GM12878 (cell line): ENCODE results near the gene KAZN. TPM values are rescaled to one million over a fixed set of nuclear protein-coding genes. Genes with fewer than 3 reads are reported as not detected.

Experiments
- ATAC-seq: fragments of 200-7000 bp; cut with Tn5 transposase; 3 replicates; pipeline ENCODE4 v1.9.1; 2020; ENCODE audit warnings: mild to moderate bottlenecking, moderate library complexity
- BruUV-seq: library from RNA; stranded (reverse); fragments of 400-500 nt; replicated peaks from 2 replicates; lab custom pipeline; 2021; lab: Mats Ljungman, UMichigan
- CTCF ChIA-PET: fragments of 300-600 bp; sonication (Branson Sonifier 250); formaldehyde crosslinking; extraction: SDS; loops from one replicate; lab custom pipeline; 2021; ENCODE audit warnings: inconsistent platforms; lab: Yijun Ruan, JAX
- POLR2A ChIA-PET: fragments of 350-600 bp; formaldehyde crosslinking; extraction: SDS; loops from one replicate; lab custom pipeline; 2021; ENCODE audit warnings: inconsistent platforms; lab: Charles Lee
- RAD21 ChIA-PET: fragments of 300-600 bp; sonication (Branson Sonifier 250); formaldehyde crosslinking; loops from one replicate; lab custom pipeline; 2023; ENCODE audit warnings: antibody characterized with exemption; ENCODE audit not compliant: unreplicated experiment; lab: Charles Lee
- SMC1A ChIA-PET: fragments of 300-600 bp; sonication (Branson Sonifier 250); formaldehyde crosslinking; loops from one replicate; lab custom pipeline; 2023; ENCODE audit not compliant: unreplicated experiment, uncharacterized antibody; lab: Charles Lee
- DNase-seq: peaks from one replicate; pipeline ENCODE4 v3.0.0-alpha.2; 2011; ENCODE audit warnings: low read depth, low spot score
- FAIRE-seq: peaks from 3 replicates; lab custom pipeline; 2011; peaks lifted over from hg19 to GRCh38; lab: Jason Lieb, UNC
- H2AFZ ChIP-seq: 2 replicates; pipeline ENCODE4 v1.6.0; 2011; ENCODE audit warnings: low read depth, low read length, control low read depth; ENCODE audit not compliant: control insufficient read depth
- H3K27ac ChIP-seq: 2 replicates; pipeline ENCODE4 v1.5.1; 2011; ENCODE audit warnings: control low read depth; ENCODE audit not compliant: control insufficient read depth, insufficient read depth
- H3K27me3 ChIP-seq, 2 experiments: replicated peaks in 1 of 2; 2 replicates each; pipeline versions ENCODE4 v1.6.0 to v1.6.1; 2011; ENCODE audit warnings: low read length in 1 of 2; ENCODE audit not compliant: control insufficient read depth in 2 of 2, insufficient read depth in 2 of 2
- H3K36me3 ChIP-seq, 2 experiments: 2 replicates each; pipeline ENCODE4 v1.5.1; 2011; ENCODE audit warnings: low read length in 1 of 2; ENCODE audit not compliant: control insufficient read depth in 2 of 2, insufficient read depth in 2 of 2
- H3K4me1 ChIP-seq: 2 replicates; pipeline ENCODE4 v1.6.1; 2011; ENCODE audit warnings: mild to moderate bottlenecking, low read length, moderate library complexity, mixed read lengths; ENCODE audit not compliant: control insufficient read depth, insufficient read depth
- H3K4me2 ChIP-seq: 2 replicates; pipeline ENCODE4 v1.6.0; 2011; ENCODE audit warnings: control low read depth; ENCODE audit not compliant: control insufficient read depth, insufficient read depth
- H3K4me3 ChIP-seq: fragments of 200-600 bp; sonication (generic); 2 replicates; pipeline ENCODE4 v1.5.1; 2016
- H3K79me2 ChIP-seq: 2 replicates; pipeline ENCODE4 v1.6.0; 2011; ENCODE audit warnings: low read length; ENCODE audit not compliant: control insufficient read depth, insufficient read depth
- H3K9ac ChIP-seq: 2 replicates; pipeline ENCODE4 v1.8.0; 2011; ENCODE audit warnings: low read length, control low read depth, mixed read lengths; ENCODE audit not compliant: control insufficient read depth, insufficient read depth
- H3K9me3 ChIP-seq: replicated peaks from 3 replicates; pipeline ENCODE4 v1.5.1; 2011; ENCODE audit warnings: mild to moderate bottlenecking, low read length; ENCODE audit not compliant: control insufficient read depth, insufficient read depth
- H4K20me1 ChIP-seq: 2 replicates; pipeline ENCODE4 v1.6.0; 2011; ENCODE audit not compliant: control insufficient read depth, insufficient read depth
- ASH2L ChIP-seq: fragments of 300-600, 200-600 bp; sonication (generic); IDR thresholded peaks from 2 replicates; pipeline ENCODE4 v1.6.1; 2017; ENCODE audit warnings: low read depth, mild to moderate bottlenecking, borderline replicate concordance
- CHD4 ChIP-seq: fragments of 200-600 bp; sonication (generic); IDR thresholded peaks from 2 replicates; pipeline ENCODE4 v1.6.1; 2016; ENCODE audit warnings: mild to moderate bottlenecking
- SIN3A ChIP-seq: IDR thresholded peaks from 2 replicates; pipeline ENCODE4 v1.6.1; 2012; ENCODE audit warnings: low read depth, low read length, improper control_type of control experiment
- SRF ChIP-seq, 2 experiments: IDR thresholded peaks; 2 replicates each; pipeline ENCODE4 v1.6.1; 2011; ENCODE audit warnings: low read depth in 2 of 2, low read length in 2 of 2, mild to moderate bottlenecking in 1 of 2, moderate library complexity in 1 of 2
- ZBED1 ChIP-seq: IDR thresholded peaks from 2 replicates; pipeline ENCODE4 v1.6.1; 2016; ENCODE audit warnings: borderline replicate concordance
- ZNF207 ChIP-seq: fragments of 450-650 bp; IDR thresholded peaks from 2 replicates; pipeline ENCODE4 v1.6.1; 2014; ENCODE audit warnings: antibody characterized with exemption, mild to moderate bottlenecking, borderline replicate concordance
- ZNF217 ChIP-seq: fragments of 450-650 bp; IDR thresholded peaks from 2 replicates; pipeline ENCODE4 v1.6.1; 2017; ENCODE audit warnings: antibody characterized with exemption, mild to moderate bottlenecking
- WGBS: methylation state at CpG from one replicate; pipeline ENCODE4 v1.1.6; 2016; ENCODE audit warnings: low lambda C conversion rate; ENCODE audit not compliant: insufficient replicate concordance, insufficient coverage; ENCODE audit errors: missing lambda C conversion rate; 5-methylcytosine and 5-hydroxymethylcytosine counted together
- in situ Hi-C: fragments of 300-500 bp; cut with MboI; formaldehyde crosslinking; loops from 9 replicates; pipeline ENCODE4 v1.14.3; 2018; ENCODE audit warnings: mixed read lengths
- intact Hi-C: fragments of 100-400 bp; cut with micrococcal nuclease; formaldehyde crosslinking; loops from one replicate; pipeline ENCODE4 v1.14.2; 2022; ENCODE audit not compliant: unreplicated experiment
- polyA plus RNA-seq, 11 experiments: library from polyadenylated mRNA; depleted of rRNA in 4 of 11; unstranded in 6 of 11; stranded (reverse) in 5 of 11; fragments of >200 nt; fragmentation: Nextera tagmentation in 4 of 11; fragmentation: Illumina TruSeq in 1 of 11; extraction: Ambion mirVana in 4 of 11; extraction: Trizol in 1 of 11; gene quantifications; 1 replicate in 1 of 11; 2 replicates in 10 of 11; pipeline versions ENCODE4 v1.2.1 to v1.2.3, GENCODE V29; 2011 to 2016; ENCODE audit warnings: inconsistent platforms in 2 of 11, missing spikeins in 2 of 11, low read depth in 1 of 11
- total RNA-seq, 4 experiments: library from RNA; depleted of rRNA in 3 of 4; stranded (reverse); fragments of >200 nt in 3 of 4; fragmentation: Illumina TruSeq in 1 of 4; extraction: Trizol in 1 of 4; gene quantifications; 2 replicates each; pipeline versions ENCODE4 v1.2.1 to v1.2.3, GENCODE V29; 2013 to 2021
- TF ChIP-seq, protein P1 (sequence below): IDR thresholded peaks from 2 replicates; pipeline ENCODE4 v1.6.1; 2012; ENCODE audit warnings: low read depth, low read length, improper control_type of control experiment
- TF ChIP-seq, protein P2 (sequence below): fragments of 150-350 bp; IDR thresholded peaks from 2 replicates; pipeline ENCODE4 v1.6.1; 2014; ENCODE audit warnings: mild to moderate bottlenecking, low read depth, low read length

The KAZN gene
- total and polyA plus RNA-seq, 10 of the 15 experiments (the other 5 are each of a cell fraction or from before 2014, with no cell fraction given) = 0.72 to 4.0 (median 1.2) TPM

DNA sequence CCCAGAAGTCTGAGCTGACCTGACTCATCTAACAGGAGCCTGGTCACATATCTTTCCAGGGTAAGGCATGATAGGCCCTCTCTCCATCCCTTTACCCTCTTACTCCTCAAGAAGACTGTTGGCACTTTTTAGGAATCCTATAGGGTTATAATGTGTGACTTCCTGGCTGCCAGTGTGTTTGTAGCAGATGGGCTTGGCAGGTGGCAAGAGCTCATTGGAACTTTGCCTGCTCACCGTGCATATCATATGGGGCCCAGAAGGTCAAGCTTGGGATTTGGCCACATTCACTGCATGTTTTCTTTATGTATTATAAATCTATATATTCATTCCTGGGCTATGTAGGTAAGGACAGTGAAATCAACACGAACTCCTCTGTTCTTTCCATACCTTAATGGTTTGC, 5.2 kb downstream of the KAZN start:
- TF ChIP-seq ZNF217 = no peak
- TF ChIP-seq ASH2L = no peak
- no peak for TF ChIP-seq ZNF207
- no peak for TF ChIP-seq SRF (IDR thresholded peaks at IDR 0.05; ENCODE audit: low read depth in 2 of 2, low read length in 2 of 2)
- TF ChIP-seq CHD4 = no peak
- no peak for TF ChIP-seq SIN3A
- TF ChIP-seq, protein P1, sequence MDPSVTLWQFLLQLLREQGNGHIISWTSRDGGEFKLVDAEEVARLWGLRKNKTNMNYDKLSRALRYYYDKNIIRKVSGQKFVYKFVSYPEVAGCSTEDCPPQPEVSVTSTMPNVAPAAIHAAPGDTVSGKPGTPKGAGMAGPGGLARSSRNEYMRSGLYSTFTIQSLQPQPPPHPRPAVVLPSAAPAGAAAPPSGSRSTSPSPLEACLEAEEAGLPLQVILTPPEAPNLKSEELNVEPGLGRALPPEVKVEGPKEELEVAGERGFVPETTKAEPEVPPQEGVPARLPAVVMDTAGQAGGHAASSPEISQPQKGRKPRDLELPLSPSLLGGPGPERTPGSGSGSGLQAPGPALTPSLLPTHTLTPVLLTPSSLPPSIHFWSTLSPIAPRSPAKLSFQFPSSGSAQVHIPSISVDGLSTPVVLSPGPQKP = no peak
- TF ChIP-seq, protein P2, sequence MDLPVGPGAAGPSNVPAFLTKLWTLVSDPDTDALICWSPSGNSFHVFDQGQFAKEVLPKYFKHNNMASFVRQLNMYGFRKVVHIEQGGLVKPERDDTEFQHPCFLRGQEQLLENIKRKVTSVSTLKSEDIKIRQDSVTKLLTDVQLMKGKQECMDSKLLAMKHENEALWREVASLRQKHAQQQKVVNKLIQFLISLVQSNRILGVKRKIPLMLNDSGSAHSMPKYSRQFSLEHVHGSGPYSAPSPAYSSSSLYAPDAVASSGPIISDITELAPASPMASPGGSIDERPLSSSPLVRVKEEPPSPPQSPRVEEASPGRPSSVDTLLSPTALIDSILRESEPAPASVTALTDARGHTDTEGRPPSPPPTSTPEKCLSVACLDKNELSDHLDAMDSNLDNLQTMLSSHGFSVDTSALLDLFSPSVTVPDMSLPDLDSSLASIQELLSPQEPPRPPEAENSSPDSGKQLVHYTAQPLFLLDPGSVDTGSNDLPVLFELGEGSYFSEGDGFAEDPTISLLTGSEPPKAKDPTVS = no peak
- no peak for TF ChIP-seq ZBED1
- BruUV-seq = no TSS peak
- Histone ChIP-seq H3K27ac (no peak overlapping the region), H4K20me1 (no peaks in the 10 kb centered on the region), H3K4me1 (peaks cover 11% of the 10 kb centered on the region), H3K9ac (no peak overlapping the region), H3K4me3 (no peak overlapping the region), H3K27me3 (no peaks in the 10 kb centered on the region; a peak in 1 of 4 replicates), H3K9me3 (no peaks in the 10 kb centered on the region), H3K4me2 (no peak overlapping the region), H3K79me2 (no peaks in the 10 kb centered on the region), H2AFZ (no peak overlapping the region), H3K36me3 (no peaks in the 10 kb centered on the region)
- ChIA-PET SMC1A (interaction anchor here (0.8 kb wide), 1 partner anchor 10 kb away, joined by 3 read pairs; no protein-coding TSS in a partner anchor), POLR2A (no interaction called here), RAD21 (no interaction called here), CTCF (no interaction called here)
- ATAC-seq = no peak
- no peak for FAIRE-seq
- in situ Hi-C loops = no loop called here
- DNase-seq = no peak
- 53% methylated on average over 2 of the region's 2 CpGs for WGBS
- intact Hi-C loops = loop anchor here (5.0 to 10.0 kb wide), 2 partner anchors 81 to 321 kb away; no protein-coding TSS in a partner anchor
